KMS-11 (cell line): Measurements from ENCODE around the gene SLC27A1.

Source experiments
- H2AFZ ChIP-seq: fragments of 200-600 bp; sonication (generic); 2 replicates; pipeline ENCODE4 v1.6.1; 2016; ENCODE audit warnings: antibody characterized with exemption, mixed run types, low read depth
- H3K27ac ChIP-seq: fragments of 200-600 bp; sonication (generic); 2 replicates; pipeline ENCODE4 v1.6.1; 2016; ENCODE audit warnings: mild to moderate bottlenecking, mixed run types
- H3K27me3 ChIP-seq: fragments of 200-600 bp; sonication (generic); 2 replicates; pipeline ENCODE4 v1.6.1; 2017; ENCODE audit warnings: mild to moderate bottlenecking, low read depth, mixed run types, moderate library complexity; ENCODE audit not compliant: insufficient read depth
- H3K36me3 ChIP-seq: fragments of 200-600 bp; sonication (generic); 2 replicates; pipeline ENCODE4 v1.6.1; 2017; ENCODE audit warnings: mild to moderate bottlenecking, mixed run types; ENCODE audit not compliant: insufficient read depth
- H3K4me1 ChIP-seq: fragments of 200-600 bp; sonication (generic); 2 replicates; pipeline ENCODE4 v1.6.1; 2016; ENCODE audit warnings: mild to moderate bottlenecking, low read depth, mixed run types; ENCODE audit not compliant: poor library complexity, severe bottlenecking
- H3K4me2 ChIP-seq: fragments of 200-600 bp; sonication (generic); 2 replicates; pipeline ENCODE4 v1.7.0; 2016; ENCODE audit warnings: mild to moderate bottlenecking, mixed run types
- H3K4me3 ChIP-seq: fragments of 200-600 bp; sonication (generic); IDR thresholded peaks from 2 replicates; pipeline ENCODE4 v1.6.1; 2017; ENCODE audit warnings: low read depth, low read length, mixed read lengths; ENCODE audit not compliant: insufficient read depth
- H3K79me2 ChIP-seq: fragments of 200-600 bp; sonication (generic); 2 replicates; pipeline ENCODE4 v1.6.1; 2016; ENCODE audit warnings: low read depth, mixed run types; ENCODE audit not compliant: insufficient read depth
- H3K9ac ChIP-seq: fragments of 200-600 bp; sonication (generic); 2 replicates; pipeline ENCODE4 v1.6.1; 2016; ENCODE audit warnings: mild to moderate bottlenecking, mixed run types
- H4K20me1 ChIP-seq: fragments of 200-600 bp; sonication (generic); 2 replicates; pipeline ENCODE4 v1.6.1; 2016; ENCODE audit warnings: mild to moderate bottlenecking, mixed run types; ENCODE audit not compliant: insufficient read depth
- CTCF ChIP-seq: fragments of 200-600 bp; sonication (generic); conservative IDR thresholded peaks from 2 replicates; pipeline ENCODE4 v1.6.1; 2017; ENCODE audit warnings: low read depth, mild to moderate bottlenecking, antibody characterized with exemption, low read length, moderate library complexity, mixed read lengths

The SLC27A1 gene

GRCh38 chr19:17525141-17525540 is 54.8 kb downstream of the SLC27A1 start:
- no peak for TF ChIP-seq CTCF
- Histone ChIP-seq H3K4me1 (peaks cover 42% of the 10 kb centered on the region), H3K4me2 (no peak overlapping the region), H3K9ac (no peak overlapping the region), H3K27ac (no peak overlapping the region), H4K20me1 (no peaks in the 10 kb centered on the region), H2AFZ (no peak overlapping the region), H3K36me3 (no peaks in the 10 kb centered on the region), H3K79me2 (no peaks in the 10 kb centered on the region), H3K27me3 (peaks cover 54% of the 10 kb centered on the region), H3K4me3 (no peak overlapping the region)

DNA sequence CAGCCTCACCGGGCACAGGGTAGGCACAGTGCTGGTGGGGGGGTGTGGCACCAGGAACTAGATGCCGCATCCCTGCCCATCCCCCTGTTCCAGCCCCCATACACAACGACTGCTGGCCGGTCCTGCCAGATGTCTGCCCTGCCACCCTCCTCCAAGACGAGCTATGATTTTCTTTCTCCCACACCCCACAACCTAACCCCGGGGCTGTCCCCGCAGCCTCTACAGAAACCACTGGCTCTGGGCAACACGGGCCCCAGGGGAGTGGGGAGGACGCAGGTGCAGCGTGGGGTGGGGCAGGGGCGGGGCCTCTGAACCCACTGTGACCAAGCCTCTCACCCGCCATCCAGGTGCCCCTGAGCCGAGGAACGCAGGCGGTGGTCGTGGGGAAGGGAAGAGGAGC is 56.6 kb downstream of the SLC27A1 start:
- H3K9ac ChIP-seq = no peak overlapping the region
- peak overlapping the region; percentile 39; the same call in 1 of the 2 replicates for H3K4me2 ChIP-seq
- no peak overlapping the region for H3K27ac ChIP-seq
- peaks cover 66% of the 10 kb centered on the region for H3K27me3 ChIP-seq
- H3K4me3 ChIP-seq = no peak overlapping the region
- H4K20me1 ChIP-seq = no peaks in the 10 kb centered on the region
- no peak overlapping the region for H2AFZ ChIP-seq
- TF ChIP-seq CTCF = no peak
- no peaks in the 10 kb centered on the region for H3K36me3 ChIP-seq
- H3K79me2 ChIP-seq = no peaks in the 10 kb centered on the region
- peaks cover 42% of the 10 kb centered on the region for H3K4me1 ChIP-seq

- Histone ChIP-seq H3K79me2 (no peaks in the 10 kb centered on the region), H3K27ac (no peak overlapping the region), H3K4me2 (no peak overlapping the region), H3K36me3 (no peaks in the 10 kb centered on the region), H3K9ac (no peak overlapping the region), H2AFZ (no peak overlapping the region), H3K4me3 (no peak overlapping the region), H3K27me3 (peaks cover 68% of the 10 kb centered on the region), H3K4me1 (peaks cover 42% of the 10 kb centered on the region), H4K20me1 (no peaks in the 10 kb centered on the region)
- no peak for TF ChIP-seq CTCF
Observed at GRCh38 chr19:17527326-17527725, 57.0 kb downstream of the SLC27A1 start.

- H3K4me1 ChIP-seq = peaks cover 31% of the 10 kb centered on the region
- no peak overlapping the region for H3K9ac ChIP-seq
- H3K27me3 ChIP-seq = peaks cover 74% of the 10 kb centered on the region
- H3K4me3 ChIP-seq = no peak overlapping the region
- H3K79me2 ChIP-seq = no peaks in the 10 kb centered on the region
- TF ChIP-seq CTCF = no peak
- no peak overlapping the region for H3K4me2 ChIP-seq
- H4K20me1 ChIP-seq = no peaks in the 10 kb centered on the region
- H2AFZ ChIP-seq = no peak overlapping the region
- no peaks in the 10 kb centered on the region for H3K36me3 ChIP-seq
- H3K27ac ChIP-seq = no peak overlapping the region
Observed at GRCh38 chr19:17528610-17529009, 58.3 kb downstream of the SLC27A1 start.
